Measurements from ENCODE around the gene TBX3.

The TBX3 gene

DNA sequence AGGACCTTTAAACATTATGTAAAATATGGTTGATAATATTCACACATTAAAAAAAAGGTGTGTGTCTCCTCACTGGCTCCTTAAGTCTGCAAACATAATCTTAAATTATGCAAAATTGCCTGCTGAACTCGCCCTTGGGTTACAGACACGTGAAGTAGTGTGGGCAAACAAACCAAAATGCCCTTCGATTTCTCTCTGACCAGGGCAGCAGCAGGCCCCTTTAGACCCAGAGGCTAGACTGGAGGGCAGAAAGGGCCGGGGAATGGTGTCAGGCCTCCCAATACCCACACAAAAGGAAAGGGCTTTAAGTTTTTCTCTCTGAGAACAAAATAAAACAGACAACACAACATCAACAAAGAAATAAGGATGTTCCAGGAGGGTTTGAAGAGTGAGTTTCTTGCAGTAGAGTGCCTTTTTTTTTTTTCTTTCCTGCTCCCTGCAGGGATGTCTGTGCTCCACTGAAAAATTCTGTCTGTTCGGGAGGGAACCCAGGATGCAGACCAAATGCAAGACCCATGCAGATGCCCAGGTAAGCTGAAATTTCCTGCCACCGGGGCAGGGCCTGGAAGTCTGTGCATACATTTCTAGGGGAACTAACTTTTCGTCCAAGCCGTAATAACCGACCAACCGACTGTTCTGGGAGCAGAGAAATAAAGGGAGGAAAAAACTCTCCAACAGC lies 1.7 kb downstream of the TBX3 start:
- DNase-seq: no peak

DNA sequence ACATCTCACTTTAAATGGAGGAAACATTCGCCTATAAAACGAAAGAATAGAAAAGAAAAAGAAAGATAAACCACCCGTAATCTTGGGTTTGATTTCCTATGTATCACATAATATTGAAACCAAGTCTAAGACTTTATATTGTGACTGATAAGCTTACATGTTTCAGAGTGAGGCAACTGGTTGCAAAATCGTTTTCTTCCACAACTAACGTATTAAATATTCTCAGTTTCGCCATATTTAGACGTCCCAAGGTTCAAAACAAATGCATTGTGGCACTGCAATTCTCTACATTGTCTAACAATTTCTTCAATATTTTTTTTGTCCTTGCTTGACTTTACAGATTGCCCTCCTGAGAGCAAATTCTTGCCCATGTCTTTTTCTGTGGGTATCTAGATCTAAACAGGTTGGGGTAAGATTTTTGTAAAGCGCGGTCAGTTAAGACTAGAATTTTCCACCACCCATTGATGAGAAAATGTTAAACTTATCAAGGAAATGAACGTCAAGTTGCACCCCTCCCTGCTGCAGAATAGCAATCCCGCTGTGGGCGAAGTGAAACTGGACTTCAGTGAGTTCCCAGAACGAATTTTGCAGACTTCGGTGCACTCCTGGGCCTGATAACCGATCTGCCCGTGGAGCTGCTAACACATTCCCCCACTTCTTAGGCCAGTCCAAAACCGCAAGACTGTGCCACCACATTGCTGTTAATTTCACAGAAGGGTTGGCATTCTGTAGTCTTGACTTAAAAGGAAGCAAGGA lies 2.7 kb downstream of the TBX3 start:
- DNase-seq: no peak

DNA sequence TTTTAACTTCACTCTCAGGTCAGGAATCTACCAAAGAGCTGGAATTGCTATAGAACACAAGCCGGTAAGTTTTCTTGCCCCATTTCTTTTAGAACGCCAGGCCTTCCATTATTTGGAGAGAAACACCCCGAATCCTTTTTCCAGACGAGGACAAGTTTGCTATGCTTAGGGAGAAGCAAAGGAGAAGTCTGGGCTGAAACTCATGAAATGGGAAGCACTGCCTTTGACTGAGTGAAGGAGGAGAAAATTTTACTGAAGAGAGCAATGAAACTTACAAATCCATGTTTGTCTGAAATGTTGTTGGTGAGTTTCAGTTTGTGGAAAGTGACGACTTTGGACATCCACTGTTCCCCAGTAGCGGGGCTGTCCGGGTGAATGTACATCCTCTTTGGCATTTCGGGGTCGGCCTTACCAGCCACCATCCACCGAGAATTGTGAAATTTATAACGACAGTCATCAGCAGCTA lies 3.3 kb downstream of the TBX3 start:
- DNase-seq: no peak

DNA sequence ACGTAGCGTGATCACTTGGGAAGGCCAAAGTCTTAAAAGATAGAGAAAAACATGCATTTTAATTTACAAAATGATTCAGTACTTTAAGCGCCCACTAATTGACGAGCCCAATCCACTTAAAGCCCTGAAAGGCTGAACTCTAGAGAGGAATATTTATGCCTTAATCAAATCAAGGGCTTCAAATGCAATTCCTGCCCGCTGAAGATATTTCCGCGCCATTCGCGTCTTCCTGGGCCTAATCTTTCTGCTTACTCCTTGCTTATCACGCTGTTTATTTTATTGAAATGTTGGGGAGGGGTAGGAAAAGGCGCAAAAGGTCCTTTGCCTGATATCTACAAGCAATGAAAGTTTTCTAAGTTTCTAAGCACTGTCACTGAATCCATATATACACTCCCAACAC lies 4.0 kb downstream of the TBX3 start:
- no peak for DNase-seq

DNA sequence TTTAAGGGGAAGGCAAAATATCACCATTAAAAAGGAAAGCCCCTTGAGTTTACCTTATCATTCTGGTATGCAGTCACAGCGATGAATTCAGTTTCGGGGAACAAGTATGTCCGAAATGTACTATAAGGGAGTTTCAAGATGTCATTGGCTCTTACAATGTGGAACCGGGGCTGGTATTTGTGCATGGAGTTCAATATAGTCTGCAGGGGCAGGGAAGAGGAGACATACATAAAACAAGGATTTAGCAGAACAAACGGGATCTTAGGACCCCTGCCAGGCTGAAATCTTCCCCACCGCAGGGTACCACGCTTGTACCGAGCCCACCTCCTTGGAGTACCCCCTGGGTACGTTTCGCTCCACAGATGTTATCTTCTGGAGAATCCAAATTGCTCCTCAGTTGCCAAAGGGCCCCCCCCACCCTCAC lies 4.5 kb downstream of the TBX3 start:
- no peak for DNase-seq

DNA sequence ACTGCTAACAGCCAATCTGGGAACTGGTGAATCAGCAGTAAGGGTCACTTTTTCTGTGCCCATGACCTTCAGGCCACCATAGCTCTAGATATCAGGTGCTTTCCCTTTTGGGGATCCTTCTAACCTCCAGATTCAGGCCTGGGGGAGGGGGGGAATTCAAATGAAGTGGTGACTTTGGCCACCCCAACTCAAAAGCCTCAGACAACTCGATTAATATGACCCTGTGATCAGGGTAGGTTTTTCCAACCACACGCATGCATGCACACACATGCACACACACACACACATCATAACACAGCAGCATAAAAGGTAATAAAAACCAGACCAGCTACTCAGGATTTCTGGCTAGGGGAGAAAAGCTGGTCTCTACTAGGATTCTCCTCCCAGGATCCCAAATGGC lies 5.3 kb downstream of the TBX3 start:
- DNase-seq: no peak

DNA sequence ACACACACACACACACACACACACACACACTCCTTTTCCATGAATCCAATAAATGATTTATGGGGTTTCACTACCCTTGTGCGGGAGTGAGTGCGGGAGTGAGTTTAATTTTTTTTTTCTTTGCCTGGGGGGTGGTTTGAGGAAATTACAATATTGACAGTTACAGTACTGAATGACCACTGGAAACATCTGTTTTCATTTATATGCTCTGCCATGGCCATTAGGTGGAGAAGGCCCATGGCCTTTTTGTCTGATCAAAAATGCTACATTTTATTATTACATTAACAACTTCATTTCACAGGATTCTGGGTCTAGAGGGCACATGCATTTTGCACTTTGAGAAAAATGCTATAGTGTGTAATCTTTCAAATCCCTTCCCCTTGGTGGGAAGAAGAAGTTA lies 5.9 kb downstream of the TBX3 start:
- no peak for DNase-seq

DNA sequence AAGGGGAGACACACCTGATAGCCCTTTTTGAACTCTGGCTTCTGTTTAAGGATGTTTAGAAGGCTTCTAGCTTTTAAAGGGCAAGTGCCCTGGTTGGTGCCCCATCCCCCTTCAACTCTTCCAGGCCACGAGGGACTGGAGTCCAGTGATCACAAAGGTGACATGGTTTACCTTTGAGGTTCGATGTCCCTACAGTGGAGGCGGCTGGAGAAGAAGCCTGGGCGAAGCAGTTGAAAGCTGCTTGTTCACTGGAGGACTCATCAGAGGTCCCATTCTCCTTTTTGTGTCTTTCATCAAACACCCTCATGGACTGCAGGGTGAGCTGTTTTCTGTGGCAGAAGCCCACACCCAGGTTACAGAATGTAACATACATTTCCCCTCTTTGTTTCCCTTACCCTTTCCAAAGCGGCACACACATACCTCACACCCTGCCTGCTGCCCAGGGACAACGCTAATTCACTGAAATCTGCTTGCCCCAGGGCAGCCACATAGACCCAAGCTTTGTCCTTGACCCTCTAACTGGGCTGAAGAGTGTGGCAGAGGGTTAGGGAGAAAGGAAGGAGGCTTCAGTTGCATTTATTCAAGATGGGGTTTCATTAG lies 7.7 kb downstream of the TBX3 start:
- no peak for DNase-seq

DNA sequence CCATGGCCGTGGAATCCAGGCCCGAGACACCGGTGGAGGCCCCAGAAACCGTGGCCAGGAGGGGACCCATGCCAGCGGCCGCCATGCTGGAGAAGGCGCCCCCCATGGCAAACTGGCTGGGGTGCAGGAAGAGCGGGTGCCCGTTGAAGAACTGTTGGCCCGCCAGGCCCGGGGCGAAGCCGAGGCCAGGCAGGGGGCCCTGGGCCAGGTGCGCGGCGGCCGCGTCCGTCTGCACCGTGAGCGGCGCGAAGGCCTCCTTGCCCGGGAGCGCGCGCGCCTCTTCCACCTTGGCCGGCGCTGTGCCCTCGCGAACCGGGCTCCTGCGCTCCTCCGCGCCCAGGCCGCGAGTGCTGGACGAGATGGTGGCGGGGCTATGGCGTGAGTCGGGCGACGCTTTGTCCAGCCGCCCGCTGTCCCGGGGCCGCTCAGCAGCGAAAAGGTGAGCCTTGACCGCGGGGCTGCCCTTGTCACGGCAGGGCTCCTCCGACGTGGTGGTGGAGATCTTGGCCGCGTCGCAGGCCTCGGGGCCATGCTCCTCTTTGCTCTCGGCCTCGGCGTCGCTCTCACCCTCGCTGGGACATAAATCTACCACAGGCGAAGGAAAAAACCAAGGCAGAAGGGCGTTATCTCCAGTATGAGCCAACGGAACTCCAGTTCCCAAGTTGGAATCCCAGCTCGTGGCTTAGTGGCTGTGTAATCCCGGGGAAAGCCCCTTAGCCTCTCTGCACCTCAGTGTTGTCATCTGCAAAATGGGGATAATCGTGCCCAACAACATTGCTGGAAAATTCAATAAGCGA lies 9.5 kb downstream of the TBX3 start:
- no peak for DNase-seq

DNA sequence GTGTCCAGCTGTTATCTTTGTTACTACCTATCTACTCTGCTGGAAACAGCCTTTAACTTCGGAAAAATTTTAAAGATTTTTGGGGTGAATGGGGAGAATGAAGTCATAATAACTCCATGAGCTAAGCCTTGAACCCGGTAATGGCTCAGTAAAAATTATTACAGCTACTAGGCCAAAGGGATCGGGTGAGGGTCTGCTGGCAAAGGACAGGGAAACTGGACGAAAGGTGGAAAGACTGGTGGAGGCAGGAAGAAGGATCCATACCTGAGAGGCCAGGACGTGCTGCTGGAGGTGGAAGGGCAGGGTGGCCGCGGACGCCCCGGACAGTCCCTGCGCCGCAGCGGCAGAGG lies 10.1 kb downstream of the TBX3 start:
- no peak for DNase-seq

DNA sequence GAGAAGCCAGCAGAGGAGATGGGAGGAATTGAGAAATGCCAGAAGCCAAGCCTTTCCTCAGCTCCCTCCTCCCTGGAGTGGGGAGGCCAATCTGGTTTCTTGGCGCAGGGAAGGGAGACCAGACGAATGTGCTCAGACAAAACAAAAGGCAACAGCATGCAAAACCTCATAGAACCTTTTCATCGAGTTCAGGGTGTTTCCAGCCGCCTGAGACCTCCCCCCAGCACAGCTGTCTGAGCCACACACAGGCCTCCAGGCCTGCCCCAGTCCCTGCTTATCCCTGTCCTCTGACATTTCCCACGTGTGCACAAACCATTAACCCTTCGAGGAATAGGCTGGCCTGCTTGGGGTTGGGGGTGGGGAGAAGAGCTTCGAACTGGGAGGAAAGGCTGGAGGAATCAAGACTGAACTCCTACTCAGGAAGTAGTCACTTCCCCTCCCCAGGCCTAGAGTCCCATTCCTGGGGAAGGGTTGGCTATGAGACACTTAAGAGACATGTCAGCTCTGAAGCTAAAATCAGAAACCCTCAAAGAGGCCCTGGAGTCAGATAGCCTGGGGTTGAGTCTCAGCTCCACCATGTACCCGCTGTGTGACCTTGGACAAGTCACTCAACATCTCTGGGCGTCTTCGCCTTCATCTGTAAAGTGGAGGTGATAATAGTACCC lies 10.7 kb downstream of the TBX3 start:
- no peak for DNase-seq

DNA sequence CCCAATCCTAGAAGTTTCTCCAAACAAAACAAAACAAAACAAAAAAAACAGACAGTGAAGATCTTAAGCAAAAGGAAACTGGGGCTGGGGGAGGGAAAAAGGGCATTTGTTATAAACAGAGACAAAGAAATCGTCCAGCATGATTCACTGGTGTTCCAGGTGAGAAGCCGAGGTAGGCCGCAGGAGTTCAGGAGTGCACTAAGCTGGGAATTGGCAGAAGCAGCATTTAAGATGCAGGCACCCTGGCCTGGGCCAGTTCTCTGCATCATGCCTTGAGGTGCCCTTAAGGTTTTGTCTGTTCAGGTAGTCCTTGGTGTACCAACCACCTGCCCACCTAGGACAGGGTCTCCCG lies 11.2 kb downstream of the TBX3 start:
- DNase-seq: no peak

DNA sequence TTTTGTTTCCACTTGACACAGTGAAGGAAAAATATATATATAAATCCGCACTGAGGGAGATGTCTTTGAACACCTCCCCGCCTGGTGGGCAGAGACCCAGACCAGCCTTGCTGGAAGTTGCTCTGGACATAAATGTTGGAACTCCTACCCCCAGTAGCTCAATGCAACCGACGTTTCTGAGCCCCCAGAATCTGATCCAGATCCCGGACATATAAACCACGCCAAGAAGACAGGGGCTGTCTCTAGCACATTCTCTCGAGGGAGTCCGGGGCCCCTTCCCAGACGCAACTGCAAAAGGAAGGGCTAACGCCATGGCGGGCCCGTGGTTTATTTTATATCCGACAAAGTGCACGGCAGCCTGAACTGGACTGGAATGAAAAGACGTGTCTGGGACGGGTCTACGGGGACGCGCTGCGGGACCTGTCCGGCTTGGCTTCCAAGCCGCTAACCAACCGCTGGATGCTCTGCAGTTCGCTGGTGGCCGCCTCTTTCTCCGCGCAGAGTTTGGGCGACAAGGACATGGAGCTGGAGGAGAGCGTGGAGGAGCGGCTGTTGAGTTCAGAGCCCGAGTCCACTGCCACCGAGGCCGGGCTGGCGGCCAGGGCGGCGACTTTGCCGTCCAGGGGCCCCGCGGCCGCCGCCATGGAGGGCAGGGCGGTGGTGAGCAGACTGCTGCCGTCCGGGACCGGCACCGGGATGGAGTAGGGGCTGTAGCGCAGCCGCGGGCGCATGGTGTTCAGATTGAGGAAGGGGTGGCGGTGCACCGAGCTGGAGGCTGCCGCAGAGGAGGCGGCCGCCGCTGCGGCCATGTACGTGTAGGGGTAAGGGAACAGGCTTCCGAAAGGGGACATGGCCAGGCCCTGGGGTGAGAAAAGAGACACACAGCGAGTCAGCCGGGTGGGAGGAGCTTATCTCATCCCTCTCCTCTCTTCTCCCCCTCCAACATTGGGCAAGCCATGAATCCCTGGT lies 12.2 kb downstream of the TBX3 start:
- DNase-seq: no peak

DNA sequence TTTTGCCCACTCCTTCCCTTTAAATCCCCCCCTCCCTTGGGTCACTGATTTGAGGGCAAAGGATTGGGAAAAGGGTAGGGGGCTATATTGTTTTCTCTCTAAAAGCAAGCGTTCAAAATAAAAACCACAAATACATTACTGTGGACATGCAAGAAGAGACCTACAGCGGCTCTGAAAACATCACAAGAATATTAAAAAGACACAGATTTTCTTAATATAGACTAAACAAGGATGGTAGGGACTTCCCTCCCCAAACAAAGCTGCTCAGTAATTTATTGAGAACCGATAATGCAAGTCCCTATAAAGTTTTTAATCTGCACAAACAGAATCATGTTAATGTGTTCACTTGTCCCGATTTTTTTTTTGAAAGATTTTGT lies 12.9 kb downstream of the TBX3 start:
- no peak for DNase-seq

DNA sequence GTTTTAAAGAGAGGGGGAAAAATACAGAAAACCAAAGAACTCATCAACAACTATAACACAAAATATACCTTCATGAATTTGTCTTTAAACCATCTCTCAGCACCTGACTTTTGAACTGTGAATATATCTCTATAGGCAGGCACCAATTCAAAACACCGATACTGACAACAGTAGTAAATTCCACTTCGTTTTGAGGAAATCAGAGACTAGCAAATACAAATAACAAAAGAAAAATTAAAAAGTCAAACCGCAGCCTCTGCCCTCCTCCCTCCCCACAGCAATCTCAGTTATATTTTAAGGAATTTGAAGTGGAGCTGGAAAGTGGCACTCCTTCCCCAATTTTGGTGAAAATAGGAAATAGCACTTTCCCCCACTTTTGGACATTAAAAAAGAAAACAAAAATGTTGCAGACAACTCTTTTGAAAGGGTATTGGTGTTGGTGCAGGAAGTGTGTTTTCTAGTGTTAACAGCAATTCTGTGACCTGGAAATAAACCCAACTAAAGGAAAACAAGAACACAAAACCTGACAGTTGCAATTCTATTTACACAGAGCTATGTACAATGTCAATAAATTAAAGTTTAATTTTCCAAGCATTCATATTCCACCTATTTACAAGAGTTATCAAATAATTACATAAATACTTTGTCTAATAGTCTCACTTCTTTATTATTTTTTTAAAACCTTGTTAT lies 13.5 kb downstream of the TBX3 start:
- DNase-seq: no peak

DNA sequence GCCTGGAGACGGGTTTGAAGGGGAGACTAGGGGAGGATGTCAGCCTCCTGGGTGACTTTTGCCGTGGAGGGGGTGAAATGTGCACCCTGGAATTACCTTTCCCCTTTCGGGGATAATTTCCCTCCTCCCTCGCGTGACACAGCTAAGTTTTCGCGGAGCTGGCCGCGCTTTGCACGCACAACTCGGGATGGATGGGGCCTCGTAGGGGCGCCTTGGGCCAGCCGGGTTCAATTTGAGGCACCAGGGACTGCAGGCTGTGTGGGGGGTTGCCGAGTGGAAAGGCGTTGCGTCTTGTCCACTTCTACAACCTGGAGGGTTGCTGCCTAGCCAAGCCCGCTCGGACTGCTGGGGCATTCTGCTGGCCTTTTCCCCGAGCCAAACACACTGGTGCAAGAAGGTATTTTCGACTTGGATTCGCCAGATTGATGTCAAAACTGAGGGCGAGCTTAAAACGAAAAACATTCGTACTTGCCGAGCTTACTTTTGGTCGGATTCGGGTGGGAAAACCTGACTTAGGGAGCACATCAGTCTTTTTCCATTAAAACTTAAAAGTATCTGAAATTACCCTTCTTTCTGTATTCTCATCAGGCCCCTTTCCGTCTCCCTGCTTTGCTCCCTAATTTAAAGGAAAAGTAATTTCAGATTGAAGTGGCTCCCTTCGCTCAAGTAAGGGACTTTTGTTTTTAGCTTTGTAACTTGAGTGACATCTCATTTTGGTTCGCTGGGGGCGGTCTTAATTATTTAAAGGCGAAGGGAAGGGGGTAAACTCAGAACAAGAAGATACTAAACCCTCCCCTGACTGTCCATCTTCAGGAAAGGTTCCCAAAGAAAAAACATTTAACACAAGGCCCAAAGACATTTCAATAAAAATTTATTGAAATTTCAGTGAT lies 14.3 kb downstream of the TBX3 start:
- no peak for DNase-seq

DNA sequence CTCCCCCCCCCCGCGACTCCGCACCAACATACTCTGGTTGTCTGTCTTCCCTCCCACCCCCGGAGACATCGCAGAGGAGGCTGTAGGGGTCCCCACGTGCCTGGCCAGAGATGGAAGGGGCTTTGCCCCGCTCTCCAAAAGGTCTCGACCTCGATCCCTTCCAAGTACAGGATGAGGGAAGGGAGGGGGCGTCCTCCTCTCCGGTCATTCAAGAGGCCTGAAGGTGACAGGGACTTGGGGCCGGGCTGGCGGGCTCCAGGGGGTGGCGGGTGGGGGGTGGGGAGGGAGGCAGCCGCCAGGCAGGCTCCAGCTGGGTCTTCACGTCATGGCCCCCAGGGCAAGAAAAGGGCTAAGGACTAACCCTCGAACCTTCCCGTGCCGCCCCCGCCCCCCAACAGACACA lies 15.1 kb downstream of the TBX3 start:
- DNase-seq: no peak

DNA sequence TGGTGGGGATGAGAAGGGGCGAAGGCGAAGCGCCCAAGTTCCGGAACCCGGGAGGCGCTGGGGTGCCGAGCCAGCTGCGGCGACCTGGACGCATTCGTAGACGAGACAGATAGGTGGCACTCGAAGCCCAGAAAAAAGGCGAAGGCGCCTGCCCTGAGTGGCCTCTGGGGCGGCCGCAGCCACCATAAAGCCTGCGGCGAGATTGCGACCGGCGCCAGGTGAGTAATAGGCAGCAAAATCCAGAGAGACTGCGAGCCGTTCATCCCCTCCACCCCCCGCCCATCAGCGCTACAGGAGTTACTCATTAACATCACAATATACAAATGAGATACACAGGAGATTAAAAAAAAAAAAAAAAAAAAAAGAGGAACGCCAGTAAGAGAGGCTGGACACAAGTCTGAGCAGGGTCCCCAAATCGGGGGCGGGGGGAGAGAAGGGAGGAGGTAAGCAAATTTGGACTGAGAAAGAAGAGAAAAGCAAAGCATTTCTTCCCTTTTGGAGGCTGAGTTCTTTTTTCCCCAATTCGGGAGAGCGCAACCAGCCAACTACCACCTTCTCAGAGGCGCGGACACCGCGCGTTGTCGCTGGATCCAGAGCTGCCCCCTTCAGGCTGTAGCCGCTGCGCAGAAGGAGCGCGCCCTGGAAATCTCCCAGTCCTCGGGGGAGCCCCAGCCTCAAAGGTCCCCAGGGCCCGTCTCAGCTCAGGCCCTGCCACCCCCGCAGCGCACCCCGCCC lies 15.7 kb downstream of the TBX3 start:
- DNase-seq: peak in 1 of 2 donors; percentile 21

DNA sequence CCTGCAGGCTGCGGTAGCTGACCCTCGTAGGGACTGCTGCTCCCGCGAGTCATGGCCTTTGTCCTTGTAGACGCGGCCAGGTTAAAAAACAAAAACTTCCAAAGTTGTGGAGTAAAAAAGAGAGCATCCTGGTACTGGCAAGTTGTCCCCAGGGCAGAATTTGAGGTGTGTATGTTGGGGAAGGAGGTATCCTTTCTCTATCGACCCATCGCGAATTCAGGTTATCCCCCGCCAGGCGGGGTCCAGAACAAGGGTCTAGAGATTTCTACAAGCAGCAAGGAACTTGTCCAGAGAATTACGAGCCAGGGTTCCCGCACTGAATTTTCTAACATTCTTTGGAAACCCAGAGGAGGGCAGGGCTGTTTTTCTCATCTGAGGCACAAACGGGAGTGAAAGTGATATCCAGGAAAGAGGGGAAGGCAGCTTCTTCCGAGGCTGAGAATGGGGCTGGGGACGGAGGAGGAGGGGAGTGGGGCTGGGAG lies 16.3 kb downstream of the TBX3 start:
- DNase-seq: no peak

Measured in stimulated activated CD4-positive, alpha-beta T cell treated with anti-CD3 and anti-CD28 coated beads, Interleukin-2, amount 100 ng/mL, for 48 hours (primary cell).